GM21360 (cell line): ENCODE results near the gene SAMMSON.

Experiments used
- ATAC-seq: cut with Tn5 transposase; IDR thresholded peaks from one replicate; pipeline ENCODE4 v1.9.1; 2021; ENCODE audit warnings: mild to moderate bottlenecking, moderate library complexity; ENCODE audit not compliant: unreplicated experiment

Gene SAMMSON

GRCh38 chr3:70010346-70010745 is 10.8 kb downstream of the SAMMSON start:
- ATAC-seq = no peak

DNA sequence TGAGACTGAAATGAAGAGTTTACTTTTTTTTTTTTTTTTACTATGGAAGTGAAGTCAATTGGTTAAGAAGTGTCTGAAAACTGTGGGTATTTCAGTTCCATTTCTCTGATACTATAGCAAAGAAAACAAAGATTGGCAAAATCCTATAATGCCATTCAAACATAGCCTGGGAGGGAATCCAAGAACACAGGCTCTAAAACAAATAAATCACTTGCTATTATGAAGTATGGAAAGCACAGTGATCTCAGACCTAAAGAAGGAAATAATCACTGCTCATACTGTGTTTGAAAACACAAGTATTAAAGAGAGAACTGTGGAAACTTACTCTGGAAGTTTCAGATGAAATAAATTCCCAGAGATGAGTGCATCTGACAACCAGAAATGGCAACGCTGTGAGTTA is 12.0 kb downstream of the SAMMSON start:
- no peak for ATAC-seq

- ATAC-seq = no peak
Observed at GRCh38 chr3:70020906-70021660, 21.6 kb downstream of the SAMMSON start.

DNA sequence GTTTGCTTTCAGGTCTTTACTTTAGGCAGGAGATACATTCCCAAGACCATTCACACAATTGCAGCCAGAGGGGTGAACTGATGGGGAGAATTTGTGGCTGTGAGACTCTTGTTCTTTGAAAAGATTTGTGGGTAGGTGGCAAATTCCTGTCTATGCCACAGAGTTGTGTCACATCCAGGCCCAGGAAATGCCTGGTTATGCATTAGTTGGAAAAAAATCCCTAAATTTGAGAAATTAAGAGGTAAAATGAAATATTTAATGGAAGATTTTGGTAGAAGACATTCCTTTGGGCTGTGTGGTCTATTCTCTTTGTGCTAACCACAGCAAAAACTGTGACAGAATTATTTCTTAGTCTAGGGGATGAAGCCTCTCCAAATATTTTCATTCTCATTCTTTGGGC is 28.8 kb downstream of the SAMMSON start:
- ATAC-seq = no peak

DNA sequence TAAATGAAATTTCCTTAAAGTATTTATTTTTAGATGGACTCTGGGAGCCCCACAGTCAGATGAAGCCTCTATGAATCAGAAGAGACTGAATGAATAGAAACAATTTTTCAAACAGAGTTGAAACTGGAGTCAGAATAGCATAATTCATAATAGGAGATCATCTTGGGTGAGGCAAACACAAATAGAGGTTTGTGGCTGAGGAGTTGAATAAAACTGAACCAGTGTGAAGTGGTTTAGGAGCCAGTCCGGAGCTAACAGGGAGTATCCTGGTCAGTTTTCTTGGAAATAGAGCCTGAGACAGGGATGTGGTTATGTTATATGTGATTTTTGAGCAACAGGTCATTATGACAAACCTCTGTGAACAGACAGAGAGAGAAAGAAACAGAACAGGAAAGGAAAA is 39.2 kb downstream of the SAMMSON start:
- no peak for ATAC-seq

GRCh38 chr3:70040386-70040785 is 40.9 kb downstream of the SAMMSON start:
- no peak for ATAC-seq

DNA sequence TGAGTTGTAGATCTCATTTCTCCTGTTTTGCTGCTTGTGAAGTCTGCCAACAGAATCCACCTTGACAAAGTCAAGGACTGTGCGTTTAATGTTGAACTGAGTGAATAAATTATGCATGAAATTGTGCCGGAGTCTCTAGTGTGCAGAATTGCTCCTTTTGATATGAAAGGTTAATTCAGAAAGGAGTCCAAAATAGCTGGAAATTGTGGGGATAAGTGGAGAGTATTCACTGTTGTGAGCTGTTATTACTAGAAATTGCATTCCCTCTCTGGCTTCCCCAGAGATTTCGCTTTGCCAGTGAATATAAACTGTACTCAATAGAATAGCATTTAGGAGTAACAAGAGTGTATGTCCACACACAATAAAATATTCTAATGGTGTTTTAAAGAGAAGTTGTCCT is 43.1 kb downstream of the SAMMSON start:
- ATAC-seq = no peak

DNA sequence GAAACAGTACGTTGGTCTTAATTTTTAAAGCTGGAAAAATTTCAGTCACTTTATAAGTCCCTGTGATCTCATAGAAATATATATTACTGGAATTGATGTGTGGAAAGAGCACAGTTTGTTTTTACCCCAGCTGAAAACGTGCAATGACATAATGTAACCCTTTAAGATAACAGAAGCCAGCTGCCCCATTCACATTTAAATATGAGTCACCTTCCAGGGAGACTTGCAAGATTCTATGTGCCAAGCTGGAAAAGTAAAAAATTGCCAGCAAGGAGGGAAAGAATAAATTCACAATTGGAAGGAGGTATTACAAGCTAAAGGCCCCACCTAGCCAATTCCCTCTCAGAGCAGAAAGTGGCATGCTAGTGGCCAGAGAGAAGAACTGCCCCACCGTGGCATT is 50.2 kb downstream of the SAMMSON start:
- ATAC-seq = no peak

GRCh38 chr3:70053293-70053692 is 53.8 kb downstream of the SAMMSON start:
- ATAC-seq = no peak

DNA sequence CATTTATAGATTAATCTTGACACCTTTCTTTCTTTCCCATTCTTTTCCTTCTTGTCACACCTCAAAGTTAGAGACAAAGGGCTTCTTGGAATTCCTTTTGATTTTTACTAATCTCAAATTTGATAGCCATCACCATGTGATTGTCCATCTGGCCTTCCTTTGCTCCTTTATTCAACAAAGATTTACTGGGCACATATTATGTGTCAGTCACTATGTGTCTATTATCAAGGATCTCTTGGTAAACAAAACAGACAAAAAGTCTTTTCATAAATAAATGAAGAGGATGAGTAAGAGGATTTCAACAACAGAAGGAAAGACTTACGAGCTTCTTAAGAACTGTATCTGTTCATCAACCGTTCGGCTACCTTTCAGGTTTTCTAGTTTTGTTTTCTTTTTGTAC is 56.5 kb downstream of the SAMMSON start:
- no peak for ATAC-seq

DNA sequence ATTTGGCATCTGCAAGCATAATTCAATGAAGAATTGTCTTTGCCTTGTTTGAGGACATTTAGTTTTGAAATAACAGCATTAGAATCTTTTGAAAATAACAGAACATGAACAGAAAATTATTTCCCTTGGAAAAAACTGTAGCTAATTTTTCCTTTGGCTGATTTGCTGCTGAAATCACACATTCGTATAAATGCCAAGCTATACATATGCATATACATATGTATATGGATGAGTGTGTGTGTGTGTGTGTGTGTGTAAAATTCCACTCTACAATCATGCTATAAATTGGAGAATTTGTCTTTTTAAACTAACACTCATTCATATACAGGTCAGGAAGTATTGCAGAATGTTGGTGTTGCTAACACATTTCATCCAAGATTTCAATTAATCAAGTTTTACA is 57.9 kb downstream of the SAMMSON start:
- ATAC-seq = no peak

DNA sequence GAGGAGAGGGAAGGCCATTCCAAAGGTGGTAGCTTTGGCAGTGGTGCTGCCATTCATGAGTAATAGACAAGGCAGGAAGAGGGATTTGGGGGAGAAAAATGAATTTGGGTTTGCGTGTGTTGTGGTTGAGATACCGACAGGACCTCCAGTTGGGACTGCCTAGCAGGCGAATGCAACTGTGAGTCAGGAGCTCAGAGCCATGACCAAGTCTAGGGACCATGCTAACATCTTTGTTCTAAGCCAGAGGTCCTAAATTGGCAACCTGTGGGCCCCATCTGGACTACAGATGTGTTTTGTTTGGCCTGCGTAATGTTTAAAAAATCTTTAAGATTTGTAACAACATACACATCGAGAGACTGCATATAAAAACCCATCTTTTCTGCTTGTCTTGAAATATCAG is 61.6 kb downstream of the SAMMSON start:
- ATAC-seq = no peak

- peak; percentile 66 for ATAC-seq
Observed at GRCh38 chr3:70064194-70064779, 64.8 kb downstream of the SAMMSON start.

DNA sequence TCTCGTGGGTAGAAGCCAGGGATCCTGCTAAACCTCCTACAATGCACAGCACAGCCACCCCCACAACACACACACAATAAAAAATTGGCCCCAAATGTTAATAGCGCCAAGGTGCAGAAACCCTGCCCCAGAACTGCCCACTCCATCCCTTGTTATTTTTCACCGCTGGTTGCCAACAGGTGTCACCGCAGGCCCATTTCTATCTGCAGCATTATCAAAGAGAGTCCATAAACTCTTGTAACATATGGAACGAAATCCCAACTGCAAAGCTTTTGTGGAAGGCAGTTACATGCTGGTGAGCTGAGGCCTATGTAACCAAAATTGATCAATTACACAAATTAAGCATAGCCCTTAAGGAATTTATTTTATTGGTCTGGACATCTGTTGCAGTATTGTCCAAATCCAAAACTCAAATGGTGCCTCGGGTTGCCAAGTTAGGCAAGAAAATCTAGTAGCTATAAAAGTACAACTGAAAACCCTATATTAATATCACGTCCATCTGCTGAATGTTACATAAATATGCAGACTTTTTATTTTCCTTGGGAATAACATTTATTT is 66.2 kb downstream of the SAMMSON start:
- ATAC-seq = no peak

DNA sequence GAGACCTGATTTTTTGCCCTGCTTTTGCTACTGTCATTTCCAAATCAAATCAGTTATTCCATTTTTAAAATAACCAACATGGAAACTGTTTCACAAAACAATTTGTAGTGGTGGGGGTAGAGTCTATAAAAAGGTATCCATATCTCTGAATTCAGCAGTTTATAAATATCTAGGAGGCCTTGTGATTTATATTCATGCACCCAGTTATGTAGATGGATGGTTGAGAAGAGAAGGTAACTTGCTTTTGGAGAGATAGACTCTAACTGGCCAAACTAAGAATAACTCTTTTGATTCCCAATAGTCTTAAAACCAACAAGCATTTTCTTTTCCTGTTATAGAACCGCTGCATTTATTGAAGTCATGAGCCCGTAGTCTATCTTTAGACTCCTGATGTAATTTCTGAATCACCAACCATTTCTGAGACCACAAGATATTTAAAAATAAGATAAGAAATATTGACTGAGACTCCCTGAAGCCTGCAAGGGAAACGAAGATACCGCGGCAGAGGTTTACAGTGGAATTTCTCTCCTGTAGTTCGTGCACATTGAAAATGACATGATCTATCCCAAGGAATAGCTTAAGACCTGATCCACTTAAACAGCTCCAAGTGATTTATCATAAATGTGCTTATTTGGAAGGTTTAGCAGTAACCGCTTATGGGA is 68.5 kb downstream of the SAMMSON start:
- no peak for ATAC-seq

- no peak for ATAC-seq
Observed at GRCh38 chr3:70069557-70069956, 70.0 kb downstream of the SAMMSON start.

GRCh38 chr3:70071138-70071537 is 71.6 kb downstream of the SAMMSON start:
- no peak for ATAC-seq

DNA sequence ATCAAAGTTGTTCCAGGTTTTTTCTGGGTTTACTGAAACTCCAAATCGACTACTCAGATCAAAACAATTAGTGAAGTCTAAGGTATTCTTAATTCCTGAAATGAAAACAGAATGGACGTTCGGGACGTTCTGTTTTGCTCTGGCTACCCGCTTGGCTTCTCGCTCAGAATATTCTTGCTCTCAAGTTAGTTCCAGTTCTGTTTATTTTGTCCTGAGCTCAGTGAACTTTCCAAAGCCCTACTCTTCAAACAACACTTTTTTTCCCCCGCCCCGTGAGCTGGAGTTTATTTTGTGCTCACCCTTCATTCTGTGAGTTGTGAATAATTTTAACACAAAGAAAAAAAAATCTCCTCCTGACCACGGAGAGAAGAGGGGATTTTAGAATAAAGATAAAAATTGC is 72.6 kb downstream of the SAMMSON start:
- no peak for ATAC-seq

DNA sequence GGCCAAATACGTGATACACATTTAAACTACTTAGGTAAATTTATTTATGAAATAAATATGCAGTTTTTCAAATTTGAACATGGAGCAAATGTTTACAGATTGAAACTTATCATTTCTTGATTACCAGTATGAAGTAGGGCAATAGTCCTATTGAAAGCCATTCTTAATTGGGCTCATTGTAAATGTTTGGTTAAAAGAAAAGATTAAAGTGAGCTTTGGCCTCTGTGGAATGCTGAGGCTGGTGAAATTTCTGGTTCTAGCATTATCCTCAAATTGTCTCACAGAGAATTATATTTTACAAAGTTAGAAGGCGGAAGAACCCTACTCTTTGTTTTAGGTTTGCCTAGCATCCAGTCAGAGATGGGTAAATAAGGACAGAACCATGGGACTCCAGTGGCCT is 73.2 kb downstream of the SAMMSON start:
- no peak for ATAC-seq

GRCh38 chr3:70075101-70075500 is 75.6 kb downstream of the SAMMSON start:
- ATAC-seq = no peak

DNA sequence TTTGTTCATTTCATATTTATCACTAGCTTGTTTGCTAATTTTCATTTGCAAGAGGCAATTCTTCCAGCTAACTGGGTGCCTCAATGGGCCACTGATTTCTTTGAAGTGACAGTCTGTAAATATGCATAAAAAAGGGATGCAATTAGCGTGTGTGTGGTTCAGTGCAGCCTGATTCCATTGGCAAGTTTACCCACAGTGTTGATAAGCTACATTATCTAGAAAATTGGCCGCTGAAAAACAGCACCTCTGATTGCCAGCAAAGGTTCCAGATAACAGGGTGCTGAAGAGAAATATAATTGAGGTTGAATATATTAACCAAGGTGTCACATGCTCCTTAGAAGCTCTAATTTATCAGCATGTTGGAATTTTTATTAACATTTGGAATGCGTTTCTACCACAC is 76.9 kb downstream of the SAMMSON start:
- ATAC-seq = no peak

GRCh38 chr3:70078778-70079177 is 79.2 kb downstream of the SAMMSON start:
- no peak for ATAC-seq
